Activated CD4-positive, alpha-beta T cell treated with anti-CD3 and anti-CD28 coated beads, Interleukin-2, amount 10 ng/mL, durations not matched to agents 7 days and 5 days (primary cell): ENCODE results near the gene MIEN1. TPM values are rescaled to one million over a fixed set of nuclear protein-coding genes. Genes with fewer than 3 reads are reported as not detected.
"Not testable (repeated sequence)": the region's sequence is repeated elsewhere in the genome, so short reads cannot be mapped to it uniquely, and the experiment has no call there.

Experiments used
- CTCF ChIA-PET: fragments of 350-600 bp; sonication (Branson Sonifier 250); formaldehyde crosslinking; loops from one replicate; lab custom pipeline; 2021; ENCODE audit warnings: antibody characterized with exemption; lab: Charles Lee
- POLR2A ChIA-PET: fragments of 350-600 bp; sonication (Branson Sonifier 250); formaldehyde crosslinking; loops from one replicate; lab custom pipeline; 2021; ENCODE audit warnings: antibody characterized with exemption; lab: Charles Lee
- DNase-seq: peaks from one replicate; pipeline ENCODE4 v3.0.0-alpha.2; 2020
- H3K27ac Mint-ChIP-seq: one replicate; pipeline ENCODE4 v1.8.0; 2021; ENCODE audit warnings: mild to moderate bottlenecking, moderate library complexity, mixed read lengths
- H3K27me3 Mint-ChIP-seq: one replicate; pipeline ENCODE4 v1.8.0; 2021; ENCODE audit warnings: mixed read lengths
- H3K36me3 Mint-ChIP-seq: one replicate; pipeline ENCODE4 v1.8.0; 2021; ENCODE audit warnings: low read depth, mixed read lengths
- H3K4me1 Mint-ChIP-seq: one replicate; pipeline ENCODE4 v1.8.0; 2021; ENCODE audit warnings: mixed read lengths
- H3K4me3 Mint-ChIP-seq: one replicate; pipeline ENCODE4 v1.8.0; 2021; ENCODE audit warnings: mild to moderate bottlenecking, moderate library complexity, mixed read lengths
- H3K9me3 Mint-ChIP-seq: one replicate; pipeline ENCODE4 v1.8.0; 2021; ENCODE audit warnings: mixed read lengths
- total RNA-seq, 2 experiments: library from RNA; stranded (reverse); gene quantifications; one replicate each; pipeline ENCODE4 v1.2.3, GENCODE V29; 2021

MIEN1 gene
- total RNA-seq, 2 experiments from 2014 or later = 49.7 to 50.2 TPM

GRCh38 chr17:39704821-39705551, 25.3 kb downstream of the MIEN1 start:
- H3K4me1 Mint-ChIP-seq = peaks cover 28% of the 10 kb centered on the region

GRCh38 chr17:39703913-39704312, 26.4 kb downstream of the MIEN1 start:
- H3K4me3 Mint-ChIP-seq = no peak overlapping the region
- no peaks in the 10 kb centered on the region for H3K9me3 Mint-ChIP-seq
- peaks cover 40% of the 10 kb centered on the region for H3K27me3 Mint-ChIP-seq
- H3K27ac Mint-ChIP-seq = no peak overlapping the region
- ChIA-PET POLR2A (no interaction called here), CTCF (interaction anchor here (1.6 kb wide), 1 partner anchor 81 kb away, joined by 4 read pairs; no protein-coding TSS in a partner anchor)
- no peak for DNase-seq
- H3K4me1 Mint-ChIP-seq = peaks cover 27% of the 10 kb centered on the region
- peaks cover 2% of the 10 kb centered on the region for H3K36me3 Mint-ChIP-seq

More at GRCh38 chr17:39704821-39705551, 25.3 kb downstream of the MIEN1 start:
- Mint-ChIP-seq H3K9me3 (no peaks in the 10 kb centered on the region), H3K27ac (no peak overlapping the region), H3K4me3 (no peak overlapping the region), H3K36me3 (no peaks in the 10 kb centered on the region), H3K27me3 (peaks cover 31% of the 10 kb centered on the region)
- ChIA-PET CTCF (interaction anchor here (0.8 to 1.6 kb wide), 4 partner anchors 25 to 83 kb away, joined by 3 to 4 read pairs (median 4); no protein-coding TSS in a partner anchor), POLR2A (no interaction called here)
- DNase-seq = no peak

GRCh38 chr17:39702901-39703893, 27.1 kb downstream of the MIEN1 start:
- ChIA-PET CTCF (interaction anchor here (1.4 kb wide), 1 partner anchor 38 kb away, joined by 3 read pairs; the partner anchor contains the start of gene TCAP), POLR2A (interaction anchor here (0.5 kb wide), 1 partner anchor 15 kb away, joined by 6 read pairs; the partner anchor contains the start of gene PGAP3)
- Mint-ChIP-seq H3K9me3 (no peaks in the 10 kb centered on the region), H3K36me3 (peaks cover 3% of the 10 kb centered on the region), H3K4me3 (no peak overlapping the region), H3K27me3 (peaks cover 42% of the 10 kb centered on the region), H3K27ac (peak overlapping the region; percentile 44), H3K4me1 (peaks cover 24% of the 10 kb centered on the region)
- no peak for DNase-seq

- peaks cover 42% of the 10 kb centered on the region for H3K27me3 Mint-ChIP-seq
- H3K9me3 Mint-ChIP-seq = no peaks in the 10 kb centered on the region
- H3K4me1 Mint-ChIP-seq = peaks cover 12% of the 10 kb centered on the region
- ChIA-PET POLR2A (interaction anchor here (0.8 kb wide), 1 partner anchor 12 kb away, joined by 4 read pairs; no protein-coding TSS in a partner anchor), CTCF (interaction anchor here (1.4 kb wide), 1 partner anchor 36 kb away, joined by 3 read pairs; the partner anchor contains the start of gene TCAP)
- H3K27ac Mint-ChIP-seq = no peak overlapping the region
- peaks cover 3% of the 10 kb centered on the region for H3K36me3 Mint-ChIP-seq
- DNase-seq = no peak
- no peak overlapping the region for H3K4me3 Mint-ChIP-seq
Observed at GRCh38 chr17:39701784-39702422, 28.4 kb downstream of the MIEN1 start.

- no peak for DNase-seq
- Mint-ChIP-seq H3K4me1 (peaks cover 6% of the 10 kb centered on the region), H3K9me3 (no peaks in the 10 kb centered on the region), H3K27me3 (peaks cover 42% of the 10 kb centered on the region), H3K27ac (no peak overlapping the region), H3K4me3 (no peak overlapping the region), H3K36me3 (peaks cover 3% of the 10 kb centered on the region)
- ChIA-PET POLR2A (interaction anchor here (0.8 kb wide), 1 partner anchor 11 kb away, joined by 4 read pairs; no protein-coding TSS in a partner anchor), CTCF (interaction anchor here (1.0 to 1.2 kb wide), 2 partner anchors 18 to 29 kb away, joined by 3 to 4 read pairs; partner anchors contain the start of gene MIEN1)
Observed at GRCh38 chr17:39701012-39701783, 29.1 kb downstream of the MIEN1 start.

- Mint-ChIP-seq H3K27ac (no peak overlapping the region), H3K4me3 (no peak overlapping the region), H3K4me1 (peaks cover 6% of the 10 kb centered on the region), H3K9me3 (no peaks in the 10 kb centered on the region), H3K36me3 (peaks cover 3% of the 10 kb centered on the region), H3K27me3 (peaks cover 42% of the 10 kb centered on the region)
- no peak for DNase-seq
- ChIA-PET POLR2A (no interaction called here), CTCF (interaction anchor here (0.8 to 1.4 kb wide), 4 partner anchors 11 to 30 kb away, joined by 3 to 4 read pairs (median 4); partner anchors contain the start of gene MIEN1)
Observed at GRCh38 chr17:39700148-39700987, 30.0 kb downstream of the MIEN1 start.

- ChIA-PET POLR2A (no interaction called here), CTCF (interaction anchor here (0.6 to 1.4 kb wide), 4 partner anchors 10 to 236 kb away, joined by 3 to 4 read pairs (median 4); partner anchors contain the start of gene MIEN1)
- Mint-ChIP-seq H3K4me3 (no peak within 1 kb of the TSS), H3K9me3 (no peaks in the 10 kb centered on the region), H3K36me3 (peaks cover 3% of the 10 kb centered on the region), H3K27me3 (peaks cover 42% of the 10 kb centered on the region), H3K4me1 (peaks cover 6% of the 10 kb centered on the region), H3K27ac (no peak within 1 kb of the TSS)
- no peak for DNase-seq
Observed at GRCh38 chr17:39699818-39700147, 30.5 kb downstream of the MIEN1 start, which contains the start of gene ERBB2. Gene ERBB2 (plus strand): TSS chr17:39700064. CDS start chr17:39700239, 175 bp downstream.

- H3K4me1 Mint-ChIP-seq, H3K9me3 Mint-ChIP-seq, H3K27ac Mint-ChIP-seq, DNase-seq, POLR2A ChIA-PET, H3K36me3 Mint-ChIP-seq, H3K4me3 Mint-ChIP-seq: not testable (repeated sequence)
- peaks cover 42% of the 10 kb centered on the region for H3K27me3 Mint-ChIP-seq
- CTCF ChIA-PET = interaction anchor here (0.6 to 1.4 kb wide), 2 partner anchors 31 to 236 kb away, joined by 3 to 4 read pairs; partner anchors contain the start of gene MIEN1
Observed at GRCh38 chr17:39699157-39699817, 31.0 kb downstream of the MIEN1 start.

- ChIA-PET POLR2A (no interaction called here), CTCF (no interaction called here)
- Mint-ChIP-seq H3K36me3 (peaks cover 3% of the 10 kb centered on the region), H3K4me1 (peaks cover 5% of the 10 kb centered on the region), H3K4me3 (no peak overlapping the region), H3K9me3 (no peaks in the 10 kb centered on the region), H3K27me3 (peaks cover 36% of the 10 kb centered on the region), H3K27ac (no peak overlapping the region)
- no peak for DNase-seq
Observed at GRCh38 chr17:39697961-39698360, 32.4 kb downstream of the MIEN1 start.

GRCh38 chr17:39696731-39697130, 33.6 kb downstream of the MIEN1 start:
- peaks cover 5% of the 10 kb centered on the region for H3K4me1 Mint-ChIP-seq
- no peak overlapping the region for H3K4me3 Mint-ChIP-seq
- peak overlapping the region; percentile 9 for H3K27ac Mint-ChIP-seq
- no peak for DNase-seq
- H3K36me3 Mint-ChIP-seq = peaks cover 3% of the 10 kb centered on the region
- H3K9me3 Mint-ChIP-seq = no peaks in the 10 kb centered on the region
- CTCF ChIA-PET = interaction anchor here (1.0 to 1.5 kb wide), 3 partner anchors 9 to 75 kb away, joined by 4 to 5 read pairs (median 4); partner anchors contain the start of gene PGAP3
- H3K27me3 Mint-ChIP-seq = peaks cover 26% of the 10 kb centered on the region
- POLR2A ChIA-PET = no interaction called here
